ENCODE data around the gene RNF14.

Gene RNF14

GRCh38 chr5:141992349-141992963, 23.6 kb downstream of the RNF14 start:
- DNase-seq (ENCODE audit: low spot score in 2 of 2) (peak; percentile 56 to 83), ATAC-seq (peak; percentile 73)
- Mint-ChIP-seq H3K9me3 (no peaks in the 10 kb centered on the region), H3K36me3 (peaks cover 77% of the 10 kb centered on the region), H3K4me1 (peaks cover 9% of the 10 kb centered on the region), H3K27ac (no peak overlapping the region), H3K4me3 (no peak overlapping the region)

GRCh38 chr5:141994511-141995136, 25.7 kb downstream of the RNF14 start:
- Mint-ChIP-seq H3K9me3 (no peaks in the 10 kb centered on the region), H3K4me1 (peaks cover 9% of the 10 kb centered on the region), H3K4me3 (no peak overlapping the region), H3K27ac (peak overlapping the region; percentile 38), H3K36me3 (peaks cover 56% of the 10 kb centered on the region)
- DNase-seq (ENCODE audit: low spot score in 2 of 2): no peak
- ATAC-seq: no peak

DNA sequence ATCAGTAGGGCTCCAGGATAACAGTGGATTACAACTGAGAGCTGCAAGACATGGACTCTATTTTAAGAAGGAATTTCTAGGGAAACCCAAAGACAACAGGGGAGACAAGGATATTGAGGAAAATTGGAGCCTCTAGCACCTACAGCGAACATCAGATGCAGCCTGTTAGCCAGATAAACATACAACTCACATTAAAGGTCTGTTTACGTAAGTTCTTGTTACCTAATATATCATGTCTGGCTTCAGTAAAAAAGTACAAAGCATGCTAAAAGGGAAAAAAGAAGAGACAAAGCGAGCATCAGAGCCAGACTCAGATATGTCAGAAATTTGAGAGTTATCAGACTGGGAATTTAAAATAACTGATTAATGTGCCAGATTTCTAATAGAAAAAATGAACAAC, 26.8 kb downstream of the RNF14 start:
- Mint-ChIP-seq H3K9me3 (no peaks in the 10 kb centered on the region), H3K27ac (no peak overlapping the region), H3K4me3 (no peak overlapping the region), H3K36me3 (peaks cover 53% of the 10 kb centered on the region), H3K4me1 (peaks cover 11% of the 10 kb centered on the region)
- DNase-seq (ENCODE audit: low spot score in 2 of 2) (no peak), ATAC-seq (no peak)

- Mint-ChIP-seq H3K4me1 (peaks cover 15% of the 10 kb centered on the region), H3K27ac (no peak overlapping the region), H3K9me3 (no peaks in the 10 kb centered on the region), H3K36me3 (peaks cover 49% of the 10 kb centered on the region), H3K4me3 (no peak overlapping the region)
- DNase-seq (ENCODE audit: low spot score in 2 of 2) (no peak), ATAC-seq (no peak)
Measured at GRCh38 chr5:141997358-141997960, 28.6 kb downstream of the RNF14 start.

DNA sequence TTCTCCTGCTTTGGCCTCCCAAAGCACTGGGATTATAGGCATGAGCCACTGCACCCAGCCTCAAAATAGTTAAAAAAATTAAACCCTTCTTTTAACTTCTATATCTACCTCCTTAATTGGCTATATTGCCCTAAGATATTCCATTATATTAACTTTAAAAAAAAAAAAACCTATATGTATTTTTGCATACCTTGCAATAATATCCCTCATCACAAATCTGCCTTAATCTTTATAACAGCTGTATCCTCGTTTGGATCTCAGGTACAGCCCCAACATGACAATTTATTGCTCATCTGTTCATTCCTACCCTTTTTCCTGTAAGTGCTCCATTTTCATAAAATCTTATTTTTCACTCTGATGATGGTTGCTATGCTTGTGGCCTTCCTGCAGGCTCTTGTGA, 31.3 kb downstream of the RNF14 start:
- no peak for DNase-seq (ENCODE audit: low spot score in 2 of 2)
- peaks cover 59% of the 10 kb centered on the region for H3K36me3 Mint-ChIP-seq

DNA sequence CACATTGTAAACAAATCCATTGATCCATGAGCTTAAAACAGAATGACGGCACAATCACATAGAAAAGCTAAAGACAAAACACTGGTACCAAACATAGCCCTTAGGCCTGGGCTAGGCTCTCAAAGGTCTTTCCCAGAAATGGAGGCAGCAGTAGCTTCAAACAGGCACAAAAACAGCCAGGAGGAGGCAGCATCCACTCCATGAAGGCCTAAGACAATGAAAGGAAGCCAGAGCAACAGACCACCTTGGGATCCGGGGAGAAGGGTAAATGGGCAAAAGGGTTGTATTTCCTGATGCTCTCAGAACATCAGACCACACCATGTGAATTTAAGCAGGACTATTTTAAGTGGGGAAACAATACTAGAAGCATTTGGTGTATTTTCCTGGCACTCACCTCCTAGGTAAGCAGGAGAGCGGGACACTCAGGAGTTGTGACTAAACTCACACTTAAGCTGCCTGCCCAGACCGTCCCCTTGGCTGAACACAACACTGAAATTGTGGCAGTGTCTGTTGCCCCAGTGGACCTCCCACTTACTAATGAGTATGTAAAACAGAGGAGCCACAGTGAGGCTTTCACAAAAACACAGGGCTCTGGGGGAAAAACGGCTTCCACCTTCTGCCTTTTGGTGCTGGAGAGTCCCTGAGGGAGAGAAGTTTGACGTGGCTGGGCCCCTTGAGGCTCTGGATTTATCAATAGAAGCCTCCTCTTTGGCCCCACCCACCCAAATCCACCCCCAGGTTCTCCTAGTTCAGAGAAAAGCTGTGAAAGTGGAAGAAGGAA, 32.0 kb downstream of the RNF14 start:
- Mint-ChIP-seq H3K27ac (peak overlapping the region; percentile 76), H3K4me3 (no peak overlapping the region), H3K9me3 (no peaks in the 10 kb centered on the region), H3K36me3 (peaks cover 61% of the 10 kb centered on the region), H3K4me1 (peaks cover 16% of the 10 kb centered on the region)
- DNase-seq (ENCODE audit: low spot score in 2 of 2) (no peak), ATAC-seq (peak; percentile 34)

More for the DNA sequence above, 31.3 kb downstream of the RNF14 start:
- no peaks in the 10 kb centered on the region for H3K9me3 Mint-ChIP-seq
- no peak for ATAC-seq
- H3K27ac Mint-ChIP-seq: no peak overlapping the region
- H3K4me1 Mint-ChIP-seq: peaks cover 9% of the 10 kb centered on the region
- H3K4me3 Mint-ChIP-seq: no peak overlapping the region

DNA sequence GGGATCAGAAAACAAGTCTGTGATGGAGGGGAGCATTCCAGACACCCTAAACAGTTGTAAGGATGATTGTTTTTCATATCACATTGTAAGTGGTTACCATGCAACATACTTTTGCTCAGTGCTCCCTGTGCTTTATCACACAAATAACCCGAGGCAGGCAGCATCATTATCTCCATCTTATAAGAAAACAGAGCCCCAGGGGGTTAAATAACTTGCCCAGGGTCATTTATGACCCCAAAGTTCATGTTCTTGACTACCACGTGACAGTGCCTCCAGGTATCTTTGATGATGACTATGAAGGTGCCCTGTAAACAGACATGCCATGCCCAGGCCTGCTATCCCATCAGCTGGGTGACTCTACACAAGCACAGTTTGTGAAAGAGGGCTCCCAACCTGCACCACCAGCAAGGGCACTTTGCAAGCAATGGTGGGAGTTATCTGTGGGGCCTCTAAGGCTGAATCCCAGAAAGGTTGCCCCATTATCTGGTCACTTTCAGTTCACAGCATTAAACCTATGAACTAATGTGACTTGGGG, 34.4 kb downstream of the RNF14 start:
- ATAC-seq: no peak
- H3K4me3 Mint-ChIP-seq: no peak overlapping the region
- no peak for DNase-seq (ENCODE audit: low spot score in 2 of 2)
- peaks cover 40% of the 10 kb centered on the region for H3K4me1 Mint-ChIP-seq
- H3K36me3 Mint-ChIP-seq: peaks cover 69% of the 10 kb centered on the region
- no peak overlapping the region for H3K27ac Mint-ChIP-seq
- H3K9me3 Mint-ChIP-seq: no peaks in the 10 kb centered on the region

GRCh38 chr5:142006363-142007236, 37.7 kb downstream of the RNF14 start:
- Mint-ChIP-seq H3K9me3 (no peaks in the 10 kb centered on the region), H3K27ac (peak overlapping the region; percentile 58), H3K4me3 (peak overlapping the region; percentile 13), H3K36me3 (peaks cover 63% of the 10 kb centered on the region), H3K4me1 (peaks cover 35% of the 10 kb centered on the region)
- DNase-seq (ENCODE audit: low spot score in 2 of 2): peak in 1 of 2 donors; percentile 70
- peak; percentile 96 for ATAC-seq

DNA sequence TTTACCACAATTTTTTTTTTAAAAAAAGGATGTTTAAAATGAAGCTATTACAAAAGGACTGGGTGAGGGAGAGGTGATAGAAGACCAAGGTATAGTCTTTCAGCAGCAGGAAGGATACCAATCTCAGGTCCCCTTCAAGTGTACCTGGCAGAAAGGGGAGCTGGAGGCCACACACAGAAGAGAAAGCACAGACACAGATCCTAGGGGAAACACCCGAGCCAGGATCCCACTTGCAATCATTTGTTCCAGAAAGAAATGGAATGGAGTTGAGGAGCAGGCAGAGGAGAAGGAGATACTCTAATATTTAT, 38.3 kb downstream of the RNF14 start:
- Mint-ChIP-seq H3K4me3 (peak overlapping the region; percentile 13), H3K27ac (peak overlapping the region; percentile 58), H3K9me3 (no peaks in the 10 kb centered on the region), H3K36me3 (peaks cover 63% of the 10 kb centered on the region), H3K4me1 (peaks cover 41% of the 10 kb centered on the region)
- ATAC-seq: no peak
- DNase-seq (ENCODE audit: low spot score in 2 of 2): peak in 1 of 2 donors; percentile 49

DNA sequence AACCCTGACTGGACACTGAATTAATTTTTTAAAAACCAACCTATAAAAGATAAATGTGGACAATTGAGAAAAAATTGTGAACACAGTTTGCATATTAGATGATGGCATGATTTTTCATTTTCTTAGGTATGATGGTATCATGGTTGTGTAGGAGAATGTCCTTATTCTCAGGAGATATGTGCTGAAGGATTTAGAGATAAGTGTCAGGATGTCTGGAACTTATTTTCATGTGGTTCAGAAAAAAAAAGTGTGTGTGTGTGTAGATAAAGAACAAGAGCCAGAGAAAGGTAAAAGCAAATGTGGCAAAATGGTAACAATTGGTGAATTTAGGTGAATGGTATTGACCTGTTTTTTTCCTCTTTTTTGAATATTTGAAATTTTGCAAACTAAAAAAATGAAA, 39.9 kb downstream of the RNF14 start:
- Mint-ChIP-seq H3K4me1 (peaks cover 54% of the 10 kb centered on the region), H3K4me3 (no peak overlapping the region), H3K9me3 (no peaks in the 10 kb centered on the region), H3K27ac (no peak overlapping the region), H3K36me3 (peaks cover 49% of the 10 kb centered on the region)
- ATAC-seq (no peak), DNase-seq (ENCODE audit: low spot score in 2 of 2) (no peak)

- DNase-seq (ENCODE audit: low spot score in 2 of 2) (no peak), ATAC-seq (no peak)
- Mint-ChIP-seq H3K9me3 (no peaks in the 10 kb centered on the region), H3K4me1 (peaks cover 64% of the 10 kb centered on the region), H3K36me3 (peaks cover 40% of the 10 kb centered on the region), H3K27ac (no peak overlapping the region), H3K4me3 (no peak overlapping the region)
Measured at GRCh38 chr5:142009886-142010285, 41.0 kb downstream of the RNF14 start.

- DNase-seq (ENCODE audit: low spot score in 2 of 2): no peak
- Mint-ChIP-seq H3K4me1 (peaks cover 64% of the 10 kb centered on the region), H3K27ac (peak overlapping the region; percentile 84), H3K9me3 (no peaks in the 10 kb centered on the region), H3K36me3 (peaks cover 40% of the 10 kb centered on the region), H3K4me3 (peak overlapping the region; percentile 75)
- ATAC-seq: no peak
Measured at GRCh38 chr5:142011572-142012185, 42.8 kb downstream of the RNF14 start.

- DNase-seq (ENCODE audit: low spot score in 2 of 2): no peak
- Mint-ChIP-seq H3K4me3 (peak overlapping the region; percentile 75), H3K9me3 (no peaks in the 10 kb centered on the region), H3K4me1 (peaks cover 63% of the 10 kb centered on the region), H3K27ac (peak overlapping the region; percentile 84), H3K36me3 (peaks cover 36% of the 10 kb centered on the region)
- ATAC-seq: no peak
Measured at GRCh38 chr5:142012186-142012785, 43.4 kb downstream of the RNF14 start.

GRCh38 chr5:142012792-142013388, 44.0 kb downstream of the RNF14 start, which contains the start of gene GNPDA1:
GNPDA1 (minus strand) TSS chr5:142013027; CDS start chr5:142012035, 992 bp downstream.
- DNase-seq (ENCODE audit: low spot score in 2 of 2): peak; percentile 52 to 76
- ATAC-seq: peak; percentile 67
- H3K36me3 Mint-ChIP-seq: peaks cover 40% of the 10 kb centered on the region
- H3K27ac Mint-ChIP-seq: peak within 1 kb of the TSS; percentile 84
- peaks cover 62% of the 10 kb centered on the region for H3K4me1 Mint-ChIP-seq
- no peaks in the 10 kb centered on the region for H3K9me3 Mint-ChIP-seq
- peak within 1 kb of the TSS; percentile 75 for H3K4me3 Mint-ChIP-seq

Data from stimulated activated effector memory CD8-positive, alpha-beta T cell treated with anti-CD3 and anti-CD28 coated beads, Interleukin-12 subunit alpha, Interleukin-12 subunit beta, amount 100 ng/mL, for 72 hours (primary cell).